K562 treated with DMSO at 1 percent for 24 hours (cell line): ENCODE data around the gene GAD1. TPM values are rescaled to one million over a fixed set of nuclear protein-coding genes. Genes with fewer than 3 reads are reported as not detected.

ENCODE experiments used
- total RNA-seq: library from RNA; unstranded; fragments of 300-600 nt; gene quantifications from 2 replicates; pipeline ENCODE4 v1.2.3, GENCODE V29; 2022; ENCODE audit warnings: low read depth; ENCODE audit not compliant: insufficient read depth

The GAD1 gene
- total RNA-seq, result 19.2 and 20.7 TPM in 2 replicates

DNA sequence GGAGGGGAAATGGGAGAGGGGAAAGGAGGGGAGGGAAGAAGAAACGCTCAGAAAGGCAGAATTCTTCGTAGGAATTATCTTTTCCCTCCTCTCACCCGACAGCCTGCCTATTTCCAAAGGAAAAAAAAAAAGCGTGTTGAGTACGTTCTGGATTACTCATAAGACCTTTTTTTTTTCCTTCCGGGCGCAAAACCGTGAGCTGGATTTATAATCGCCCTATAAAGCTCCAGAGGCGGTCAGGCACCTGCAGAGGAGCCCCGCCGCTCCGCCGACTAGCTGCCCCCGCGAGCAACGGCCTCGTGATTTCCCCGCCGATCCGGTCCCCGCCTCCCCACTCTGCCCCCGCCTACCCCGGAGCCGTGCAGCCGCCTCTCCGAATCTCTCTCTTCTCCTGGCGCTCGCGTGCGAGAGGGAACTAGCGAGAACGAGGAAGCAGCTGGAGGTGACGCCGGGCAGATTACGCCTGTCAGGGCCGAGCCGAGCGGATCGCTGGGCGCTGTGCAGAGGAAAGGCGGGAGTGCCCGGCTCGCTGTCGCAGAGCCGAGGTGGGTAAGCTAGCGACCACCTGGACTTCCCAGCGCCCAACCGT is at the start of gene GAD1:
Gene GAD1, plus strand, starts transcription at position 384 of the 589 bp plus-strand sequence. CDS start 1,705 bp downstream, outside the sequence.

GRCh38 chr2:170770008-170770605 is 46.6 kb upstream of the GAD1 start, which contains the start of gene ERICH2:
Gene ERICH2 (plus strand): TSS chr2:170770378. CDS start chr2:170770682, 304 bp downstream.

Other genes with a start within 250 kb of the GAD1 start
- gene SP5, start 101.5 kb upstream of the GAD1 start, total RNA-seq, result 8.3 and 9.3 TPM in 2 replicates
- 5.1 and 5.3 TPM in 2 replicates for gene ERICH2, start 46.5 kb upstream of the GAD1 start, total RNA-seq
- gene GORASP2, start 112.4 kb downstream of the GAD1 start, total RNA-seq, result 112 and 114 TPM in 2 replicates